Naive thymus-derived CD4-positive, alpha-beta T cell (primary cell): ENCODE results near the gene GAL3ST3. TPM values are rescaled to one million over a fixed set of nuclear protein-coding genes. Genes with fewer than 3 reads are reported as not detected.

Experiments
- ATAC-seq: fragments of 150-1000 bp; cut with Tn5 transposase; 2 replicates; pipeline ENCODE4 v1.10.0; 2021; ENCODE audit warnings: mild to moderate bottlenecking, moderate library complexity
- CTCF ChIA-PET: fragments of 350-600 bp; sonication (Branson Sonifier 250); formaldehyde crosslinking; loops from one replicate; lab custom pipeline; 2021; ENCODE audit warnings: antibody characterized with exemption; lab: Charles Lee
- POLR2A ChIA-PET: fragments of 350-600 bp; sonication (Branson Sonifier 250); formaldehyde crosslinking; loops from one replicate; lab custom pipeline; 2021; ENCODE audit warnings: antibody characterized with exemption, inconsistent platforms; lab: Charles Lee
- DNase-seq, 9 donors: peaks; one replicate each; pipeline versions ENCODE4 v3.0.0 to v3.0.0-alpha.2; 2020 to 2022; ENCODE audit warnings: mixed read lengths in 1 of 9
- H3K27ac ChIP-seq: one replicate; pipeline ENCODE4 v1.7.0; 2013; ENCODE audit warnings: mild to moderate bottlenecking, low read depth, low read length, moderate library complexity
- H3K27me3 ChIP-seq, 2 donors: one replicate each; pipeline ENCODE4 v1.7.0; 2013; ENCODE audit warnings: low read length in 2 of 2, mild to moderate bottlenecking in 2 of 2, moderate library complexity in 2 of 2; ENCODE audit not compliant: control insufficient read depth in 2 of 2, insufficient read depth in 2 of 2
- H3K36me3 ChIP-seq, 3 experiments: 1 replicate in 2 of 3; 2 replicates in 1 of 3; pipeline ENCODE4 v1.7.0; 2013; ENCODE audit warnings: low read length in 3 of 3, mild to moderate bottlenecking in 3 of 3, moderate library complexity in 1 of 3; ENCODE audit not compliant: insufficient read depth in 3 of 3, control insufficient read depth in 2 of 3
- H3K4me1 ChIP-seq, 2 donors: one replicate each; pipeline ENCODE4 v1.7.0; 2013; ENCODE audit warnings: low read length in 2 of 2, mild to moderate bottlenecking in 2 of 2, moderate library complexity in 1 of 2; ENCODE audit not compliant: control insufficient read depth in 2 of 2, insufficient read depth in 2 of 2
- H3K4me3 ChIP-seq: 2 replicates; pipeline ENCODE4 v1.7.0; 2013; ENCODE audit warnings: mild to moderate bottlenecking, low read length
- H3K9me3 ChIP-seq, 3 experiments: 1 replicate in 2 of 3; 2 replicates in 1 of 3; pipeline ENCODE4 v1.7.0; 2013; ENCODE audit warnings: low read length in 3 of 3; ENCODE audit not compliant: control insufficient read depth in 2 of 3
- H3K27ac Mint-ChIP-seq, 9 donors: one replicate each; pipeline ENCODE4 v1.8.0; 2020 to 2022; ENCODE audit warnings: mixed read lengths in 9 of 9, mild to moderate bottlenecking in 8 of 9, moderate library complexity in 5 of 9, inconsistent platforms in 2 of 9
- H3K27me3 Mint-ChIP-seq, 5 donors: one replicate each; pipeline ENCODE4 v1.8.0; 2021 to 2022; ENCODE audit warnings: mixed read lengths in 5 of 5, mild to moderate bottlenecking in 1 of 5
- H3K36me3 Mint-ChIP-seq, 5 donors: one replicate each; pipeline ENCODE4 v1.8.0; 2020 to 2022; ENCODE audit warnings: mixed read lengths in 5 of 5, mild to moderate bottlenecking in 3 of 5, inconsistent platforms in 1 of 5
- H3K4me1 Mint-ChIP-seq, 7 donors: one replicate each; pipeline ENCODE4 v1.8.0; 2020 to 2022; ENCODE audit warnings: mixed read lengths in 7 of 7, mild to moderate bottlenecking in 3 of 7, inconsistent platforms in 1 of 7
- H3K4me3 Mint-ChIP-seq, 10 donors: one replicate each; pipeline ENCODE4 v1.8.0; 2020 to 2022; ENCODE audit warnings: mild to moderate bottlenecking in 10 of 10, mixed read lengths in 10 of 10, moderate library complexity in 6 of 10, inconsistent platforms in 2 of 10
- H3K9me3 Mint-ChIP-seq, 11 donors: one replicate each; pipeline ENCODE4 v1.8.0; 2020 to 2022; ENCODE audit warnings: mixed read lengths in 11 of 11, mild to moderate bottlenecking in 4 of 11, inconsistent platforms in 1 of 11, moderate library complexity in 1 of 11
- intact Hi-C, 2 donors: fragments of 100-400 bp; cut with micrococcal nuclease; formaldehyde crosslinking; loops; one replicate each; pipeline ENCODE4 v1.15.1; 2023
- polyA plus RNA-seq, 2 donors: library from polyadenylated mRNA; unstranded; fragments of 300-500 nt; fragmentation: Illumina TruSeq; gene quantifications; one replicate each; pipeline ENCODE4 v1.2.3, GENCODE V29; 2021
- total RNA-seq, 6 experiments: library from RNA in 5 of 6; stranded (reverse) in 5 of 6; gene quantifications; 1 replicate in 5 of 6; 2 replicates in 1 of 6; pipeline ENCODE4 v1.2.3 and lab custom pipeline; 2021 to 2026

The GAL3ST3 gene
- total and polyA plus RNA-seq, 7 experiments from 2014 or later, result not detected

- intact Hi-C loops, result no loop called here
- CTCF ChIA-PET, result no interaction called here
- H3K4me1 ChIP-seq, result peaks cover 0 to 8% of the 10 kb centered on the region in 2 donors
Observed at GRCh38 chr11:66015936-66016792, 32.8 kb downstream of the GAL3ST3 start.

GRCh38 chr11:66015454-66015881, 33.5 kb downstream of the GAL3ST3 start:
- no peaks in the 10 kb centered on the region for H3K36me3 ChIP-seq
- DNase-seq (no peak), ATAC-seq (no peak)
- Mint-ChIP-seq H3K27me3 (peaks cover 0 to 28% (median 6%) of the 10 kb centered on the region in 5 donors), H3K4me1 (peaks cover 0 to 6% (median 0%) of the 10 kb centered on the region in 7 donors), H3K9me3 (no peaks in the 10 kb centered on the region), H3K27ac (no peak overlapping the region), H3K4me3 (no peak overlapping the region), H3K36me3 (no peaks in the 10 kb centered on the region)
- peaks cover 0 to 13% of the 10 kb centered on the region in 2 donors for H3K27me3 ChIP-seq
- peaks cover 0 to 8% of the 10 kb centered on the region in 2 donors for H3K4me1 ChIP-seq
- no peak overlapping the region for H3K27ac ChIP-seq
- no peak overlapping the region for H3K4me3 ChIP-seq
- ChIA-PET POLR2A (no interaction called here), CTCF (no interaction called here)
- no peaks in the 10 kb centered on the region for H3K9me3 ChIP-seq
- intact Hi-C loops, result no loop called here

More at GRCh38 chr11:66015936-66016792, 32.8 kb downstream of the GAL3ST3 start:
- Mint-ChIP-seq H3K36me3 (no peaks in the 10 kb centered on the region), H3K4me3 (no peak overlapping the region), H3K27ac (no peak overlapping the region), H3K4me1 (peaks cover 0 to 9% (median 0%) of the 10 kb centered on the region in 7 donors), H3K9me3 (no peaks in the 10 kb centered on the region), H3K27me3 (peaks cover 0 to 22% (median 6%) of the 10 kb centered on the region in 5 donors)
- H3K9me3 ChIP-seq, result no peaks in the 10 kb centered on the region
- no peak overlapping the region for H3K27ac ChIP-seq
- H3K4me3 ChIP-seq, result no peak overlapping the region
- ATAC-seq, result no peak
- POLR2A ChIA-PET, result no interaction called here
- no peaks in the 10 kb centered on the region for H3K36me3 ChIP-seq
- DNase-seq, result no peak
- H3K27me3 ChIP-seq, result peaks cover 0 to 13% of the 10 kb centered on the region in 2 donors

GRCh38 chr11:66014804-66015453, 34.0 kb downstream of the GAL3ST3 start:
- Histone ChIP-seq H3K9me3 (no peaks in the 10 kb centered on the region), H3K36me3 (no peaks in the 10 kb centered on the region), H3K27ac (no peak overlapping the region), H3K4me1 (peaks cover 0 to 8% of the 10 kb centered on the region in 2 donors), H3K4me3 (no peak overlapping the region), H3K27me3 (peaks cover 0 to 13% of the 10 kb centered on the region in 2 donors)
- Mint-ChIP-seq H3K9me3 (no peaks in the 10 kb centered on the region), H3K36me3 (no peaks in the 10 kb centered on the region), H3K4me3 (no peak overlapping the region), H3K27me3 (peaks cover 0 to 32% (median 6%) of the 10 kb centered on the region in 5 donors), H3K27ac (peak overlapping the region in 1 of 9 donors; percentile 51), H3K4me1 (peaks cover 0 to 4% (median 0%) of the 10 kb centered on the region in 7 donors)
- CTCF ChIA-PET, result no interaction called here
- DNase-seq (no peak), ATAC-seq (no peak)
- POLR2A ChIA-PET, result no interaction called here
- intact Hi-C loops, result no loop called here

DNA sequence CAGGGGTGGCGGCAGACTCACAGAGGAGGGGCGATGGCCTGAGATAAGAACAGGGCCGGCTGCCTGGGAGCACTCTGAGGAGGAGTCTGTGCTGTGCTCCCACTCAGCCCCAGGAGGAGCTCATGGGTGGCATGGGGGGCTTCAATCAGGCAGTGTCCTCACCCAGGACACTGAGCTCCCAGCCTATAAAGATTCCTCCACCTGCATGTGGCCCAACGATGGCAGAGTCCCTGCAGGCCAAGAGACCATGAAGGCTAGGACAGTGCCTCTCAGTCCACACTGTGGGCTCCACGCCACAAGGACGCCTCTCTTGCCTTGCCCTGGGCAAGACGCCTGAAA, 35.2 kb downstream of the GAL3ST3 start:
- ChIA-PET POLR2A (no interaction called here), CTCF (no interaction called here)
- Mint-ChIP-seq H3K36me3 (no peaks in the 10 kb centered on the region), H3K27me3 (peaks cover 0 to 37% (median 6%) of the 10 kb centered on the region in 5 donors), H3K9me3 (no peaks in the 10 kb centered on the region), H3K27ac (no peak overlapping the region), H3K4me1 (peaks cover 0 to 4% (median 0%) of the 10 kb centered on the region in 7 donors), H3K4me3 (no peak overlapping the region)
- H3K27ac ChIP-seq, result no peak overlapping the region
- no peaks in the 10 kb centered on the region for H3K9me3 ChIP-seq
- H3K4me3 ChIP-seq, result no peak overlapping the region
- peaks cover 0 to 8% of the 10 kb centered on the region in 2 donors for H3K4me1 ChIP-seq
- H3K27me3 ChIP-seq, result peaks cover 0 to 13% of the 10 kb centered on the region in 2 donors
- no peaks in the 10 kb centered on the region for H3K36me3 ChIP-seq
- DNase-seq (no peak), ATAC-seq (no peak)
- intact Hi-C loops, result no loop called here

DNA sequence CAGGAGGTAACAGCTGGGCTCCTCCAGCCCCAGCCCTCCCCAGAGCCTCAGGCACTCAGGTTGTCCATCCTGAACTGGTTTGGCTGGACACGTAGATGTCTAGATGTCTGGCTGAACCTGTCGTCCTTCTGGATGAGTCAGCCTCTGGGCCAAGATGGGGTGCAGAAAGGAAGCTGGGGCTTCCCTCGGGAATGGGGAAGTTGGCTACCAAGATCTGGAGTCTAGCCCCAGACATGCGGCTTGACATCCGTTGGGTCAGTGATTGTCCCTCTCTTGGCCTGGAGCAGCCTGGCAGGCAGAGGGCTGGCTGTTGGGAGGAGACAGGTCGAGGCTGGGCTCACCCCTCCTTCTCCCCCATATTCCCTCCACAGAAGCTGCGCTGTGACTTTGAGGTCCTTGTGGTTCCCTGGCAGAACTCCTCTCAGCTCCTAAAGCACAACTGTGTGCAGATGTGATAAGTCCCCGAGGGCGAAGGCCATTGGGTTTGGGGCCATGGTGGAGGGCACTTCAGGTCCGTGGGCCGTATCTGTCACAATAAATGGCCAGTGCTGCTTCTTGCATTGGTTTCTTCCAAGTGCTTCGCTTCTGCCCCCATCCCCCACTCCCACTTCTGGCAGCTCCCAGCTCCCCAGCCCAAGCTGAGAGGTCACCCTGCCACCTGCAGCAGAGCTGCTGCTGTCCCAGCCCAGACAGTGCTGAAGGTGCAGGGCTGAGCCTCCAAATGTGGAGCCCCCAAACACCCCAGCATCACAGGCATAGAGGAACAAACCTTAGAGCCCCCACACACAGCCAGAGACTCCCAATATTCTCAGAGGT, 35.8 kb downstream of the GAL3ST3 start:
- ChIA-PET POLR2A (interaction anchor here (0.9 kb wide), 1 partner anchor 11 kb away, joined by 3 read pairs; the partner anchor contains the start of gene BANF1), CTCF (no interaction called here)
- H3K4me3 ChIP-seq, result no peak overlapping the region
- no peaks in the 10 kb centered on the region for H3K36me3 Mint-ChIP-seq
- H3K4me1 ChIP-seq, result peaks cover 0 to 8% of the 10 kb centered on the region in 2 donors
- H3K27ac Mint-ChIP-seq, result no peak overlapping the region
- H3K9me3 Mint-ChIP-seq, result no peaks in the 10 kb centered on the region
- peaks cover 0 to 37% (median 6%) of the 10 kb centered on the region in 5 donors for H3K27me3 Mint-ChIP-seq
- DNase-seq (no peak), ATAC-seq (peak; percentile 73)
- H3K36me3 ChIP-seq, result no peaks in the 10 kb centered on the region
- no peak overlapping the region for H3K27ac ChIP-seq
- no peak overlapping the region for H3K4me3 Mint-ChIP-seq
- intact Hi-C loops, result no loop called here
- peaks cover 0 to 4% (median 0%) of the 10 kb centered on the region in 7 donors for H3K4me1 Mint-ChIP-seq
- no peaks in the 10 kb centered on the region for H3K9me3 ChIP-seq
- H3K27me3 ChIP-seq, result peaks cover 0 to 13% of the 10 kb centered on the region in 2 donors

DNA sequence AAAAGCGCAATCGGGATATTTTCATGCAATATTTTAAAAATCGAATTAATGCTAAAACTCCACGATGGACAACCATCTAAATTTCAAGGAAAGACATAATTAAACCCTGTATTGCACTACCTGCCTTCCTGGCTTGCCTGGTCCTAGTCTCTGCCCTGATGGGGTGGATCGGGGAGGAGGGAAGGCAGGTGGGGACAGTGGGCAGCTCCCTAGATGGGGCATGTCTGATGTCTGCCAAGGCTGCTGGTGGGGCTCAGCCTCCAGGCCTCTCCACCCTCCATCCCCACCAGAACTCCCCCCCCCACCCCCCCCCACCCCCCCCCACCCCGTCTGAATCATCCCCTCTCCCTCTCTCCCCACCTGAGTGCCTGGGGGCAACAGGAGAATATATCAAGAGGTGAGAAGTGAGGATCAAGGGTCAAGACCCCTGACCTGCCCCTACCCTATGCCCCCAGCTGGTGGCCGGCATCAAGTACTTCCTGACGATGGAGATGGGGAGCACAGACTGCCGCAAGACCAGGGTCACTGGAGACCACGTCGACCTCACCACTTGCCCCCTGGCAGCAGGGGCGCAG, 36.5 kb downstream of the GAL3ST3 start:
- ChIA-PET POLR2A (interaction anchor here (0.6 to 0.9 kb wide), 3 partner anchors 10 to 1256 kb away, joined by 3 read pairs; partner anchors contain the start of gene BANF1), CTCF (no interaction called here)
- ATAC-seq (no peak), DNase-seq (no peak)
- Mint-ChIP-seq H3K27ac (no peak overlapping the region), H3K4me1 (peaks cover 0 to 4% (median 0%) of the 10 kb centered on the region in 7 donors), H3K27me3 (peaks cover 0 to 37% (median 6%) of the 10 kb centered on the region in 5 donors), H3K36me3 (no peaks in the 10 kb centered on the region), H3K4me3 (peak overlapping the region in 4 of 10 donors; percentile 12 to 42 (median 34)), H3K9me3 (no peaks in the 10 kb centered on the region)
- no peaks in the 10 kb centered on the region for H3K36me3 ChIP-seq
- no peaks in the 10 kb centered on the region for H3K9me3 ChIP-seq
- peaks cover 0 to 13% of the 10 kb centered on the region in 2 donors for H3K27me3 ChIP-seq
- H3K27ac ChIP-seq, result no peak overlapping the region
- no peak overlapping the region for H3K4me3 ChIP-seq
- intact Hi-C loops, result no loop called here
- H3K4me1 ChIP-seq, result peaks cover 0 to 8% of the 10 kb centered on the region in 2 donors
